ENCODE results near the gene SLC2A10.

DNA sequence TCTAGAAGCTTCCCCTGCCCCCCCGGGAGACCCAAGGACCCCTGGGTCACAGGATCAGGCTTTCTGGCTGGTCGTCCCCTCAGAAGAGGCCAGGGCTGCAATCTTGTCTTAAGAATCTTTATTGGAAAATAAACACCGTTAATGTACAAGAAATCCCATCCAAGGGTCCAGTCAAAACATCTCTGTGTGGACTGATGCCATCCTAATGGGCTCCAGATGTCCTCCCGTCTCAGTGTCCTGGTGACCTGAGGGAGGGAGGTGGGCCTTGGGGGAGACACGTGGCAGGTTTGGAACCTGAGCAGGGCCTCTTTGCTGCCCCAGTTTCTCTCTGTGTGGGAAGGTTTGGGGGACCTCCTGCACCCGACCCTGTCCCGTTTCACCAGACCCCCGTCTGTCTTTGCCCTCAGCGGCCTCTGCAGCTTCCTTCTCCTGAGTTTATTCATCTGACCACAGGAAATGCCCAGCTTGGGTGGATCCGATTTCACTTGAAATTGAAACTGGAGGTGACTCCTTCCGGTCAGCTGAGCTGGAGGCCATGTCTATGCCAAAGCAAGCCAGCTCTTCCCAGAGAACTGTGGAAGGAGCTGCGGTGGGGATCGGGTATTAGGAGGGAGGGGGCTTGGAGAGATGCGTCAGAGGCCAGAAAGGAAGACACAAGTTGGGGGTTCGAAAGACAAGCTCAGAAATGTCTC is 75.1 kb downstream of the SLC2A10 start:
- TF ChIP-seq, protein P1, sequence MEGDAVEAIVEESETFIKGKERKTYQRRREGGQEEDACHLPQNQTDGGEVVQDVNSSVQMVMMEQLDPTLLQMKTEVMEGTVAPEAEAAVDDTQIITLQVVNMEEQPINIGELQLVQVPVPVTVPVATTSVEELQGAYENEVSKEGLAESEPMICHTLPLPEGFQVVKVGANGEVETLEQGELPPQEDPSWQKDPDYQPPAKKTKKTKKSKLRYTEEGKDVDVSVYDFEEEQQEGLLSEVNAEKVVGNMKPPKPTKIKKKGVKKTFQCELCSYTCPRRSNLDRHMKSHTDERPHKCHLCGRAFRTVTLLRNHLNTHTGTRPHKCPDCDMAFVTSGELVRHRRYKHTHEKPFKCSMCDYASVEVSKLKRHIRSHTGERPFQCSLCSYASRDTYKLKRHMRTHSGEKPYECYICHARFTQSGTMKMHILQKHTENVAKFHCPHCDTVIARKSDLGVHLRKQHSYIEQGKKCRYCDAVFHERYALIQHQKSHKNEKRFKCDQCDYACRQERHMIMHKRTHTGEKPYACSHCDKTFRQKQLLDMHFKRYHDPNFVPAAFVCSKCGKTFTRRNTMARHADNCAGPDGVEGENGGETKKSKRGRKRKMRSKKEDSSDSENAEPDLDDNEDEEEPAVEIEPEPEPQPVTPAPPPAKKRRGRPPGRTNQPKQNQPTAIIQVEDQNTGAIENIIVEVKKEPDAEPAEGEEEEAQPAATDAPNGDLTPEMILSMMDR (conservative IDR thresholded peaks at IDR 0.05 in 1 of 2, IDR thresholded peaks at IDR 0.05 in 1 of 2; ENCODE audit: extremely low read depth in 1 of 2, insufficient read depth in 1 of 2, low read depth in 1 of 2, low read length in 2 of 2) = no peak
- TF ChIP-seq EZH2 (IDR thresholded peaks at IDR 0.05; ENCODE audit: borderline replicate concordance, low read length) = no peak

Measured in mammary epithelial cell (primary cell).